ENCODE measurements around the gene BORA. TPM values are rescaled to one million over a fixed set of nuclear protein-coding genes. Genes with fewer than 3 reads are reported as not detected.

BORA gene
- total RNA-seq, 1 donor from 2014 or later, result 3.2 TPM

- FAIRE-seq (no peak), DNase-seq (ENCODE audit: low read depth) (no peak)
- no peaks in the 10 kb centered on the region for H3K36me3 ChIP-seq (ENCODE audit: control insufficient read depth, insufficient read depth, low read length)
- no peak for TF ChIP-seq CTCF (IDR thresholded peaks at IDR 0.05; ENCODE audit: insufficient read depth, low read length, severe bottlenecking)
- no peak overlapping the region for H3K4me3 ChIP-seq (ENCODE audit: low read depth, low read length)
- H3K27me3 ChIP-seq (ENCODE audit: control insufficient read depth, insufficient read depth, low read length), result no peaks in the 10 kb centered on the region
Measured at GRCh38 chr13:72692884-72693514, 34.7 kb upstream of the BORA start.

- TF ChIP-seq CTCF (IDR thresholded peaks at IDR 0.05; ENCODE audit: insufficient read depth, low read length, severe bottlenecking), result no peak
- H3K36me3 ChIP-seq (ENCODE audit: control insufficient read depth, insufficient read depth, low read length), result no peaks in the 10 kb centered on the region
- H3K4me3 ChIP-seq (ENCODE audit: low read depth, low read length), result no peak overlapping the region
- H3K27me3 ChIP-seq (ENCODE audit: control insufficient read depth, insufficient read depth, low read length), result no peaks in the 10 kb centered on the region
- DNase-seq (ENCODE audit: low read depth), result no peak
- FAIRE-seq, result no peak
Measured at GRCh38 chr13:72693832-72694231, 33.9 kb upstream of the BORA start.

GRCh38 chr13:72694314-72694713, 33.4 kb upstream of the BORA start:
- no peak for TF ChIP-seq CTCF (IDR thresholded peaks at IDR 0.05; ENCODE audit: insufficient read depth, low read length, severe bottlenecking)
- H3K36me3 ChIP-seq (ENCODE audit: control insufficient read depth, insufficient read depth, low read length), result no peaks in the 10 kb centered on the region
- FAIRE-seq (no peak), DNase-seq (ENCODE audit: low read depth) (no peak)
- H3K4me3 ChIP-seq (ENCODE audit: low read depth, low read length), result no peak overlapping the region
- no peaks in the 10 kb centered on the region for H3K27me3 ChIP-seq (ENCODE audit: control insufficient read depth, insufficient read depth, low read length)

GRCh38 chr13:72696579-72696978, 31.1 kb upstream of the BORA start:
- H3K36me3 ChIP-seq (ENCODE audit: control insufficient read depth, insufficient read depth, low read length), result no peaks in the 10 kb centered on the region
- FAIRE-seq (no peak), DNase-seq (ENCODE audit: low read depth) (peak; percentile 33)
- H3K4me3 ChIP-seq (ENCODE audit: low read depth, low read length), result no peak overlapping the region
- no peaks in the 10 kb centered on the region for H3K27me3 ChIP-seq (ENCODE audit: control insufficient read depth, insufficient read depth, low read length)
- TF ChIP-seq CTCF (IDR thresholded peaks at IDR 0.05; ENCODE audit: insufficient read depth, low read length, severe bottlenecking), result no peak

GRCh38 chr13:72698164-72698563, 29.6 kb upstream of the BORA start:
- DNase-seq (ENCODE audit: low read depth) (no peak), FAIRE-seq (no peak)
- TF ChIP-seq CTCF (IDR thresholded peaks at IDR 0.05; ENCODE audit: insufficient read depth, low read length, severe bottlenecking), result no peak
- no peaks in the 10 kb centered on the region for H3K36me3 ChIP-seq (ENCODE audit: control insufficient read depth, insufficient read depth, low read length)
- H3K27me3 ChIP-seq (ENCODE audit: control insufficient read depth, insufficient read depth, low read length), result no peaks in the 10 kb centered on the region
- H3K4me3 ChIP-seq (ENCODE audit: low read depth, low read length), result no peak overlapping the region

GRCh38 chr13:72700509-72700908, 27.2 kb upstream of the BORA start:
- Histone ChIP-seq H3K36me3 (ENCODE audit: control insufficient read depth, insufficient read depth, low read length) (no peaks in the 10 kb centered on the region), H3K27me3 (ENCODE audit: control insufficient read depth, insufficient read depth, low read length) (no peaks in the 10 kb centered on the region), H3K4me3 (ENCODE audit: low read depth, low read length) (no peak overlapping the region)
- FAIRE-seq (no peak), DNase-seq (ENCODE audit: low read depth) (no peak)
- TF ChIP-seq CTCF (IDR thresholded peaks at IDR 0.05; ENCODE audit: insufficient read depth, low read length, severe bottlenecking), result no peak
